Right atrium auricular region (tissue), 2 donors: ENCODE data around the gene MPLKIP. TPM values are rescaled to one million over a fixed set of nuclear protein-coding genes. Genes with fewer than 3 reads are reported as not detected.
A peak's percentile ranks its signal among the peaks of the same experiment; 100 is the strongest.
"Not testable (repeated sequence)": the region's sequence is repeated elsewhere in the genome, so short reads cannot be mapped to it uniquely, and the experiment has no call there.

Experiments
- DNase-seq: peaks from one replicate; pipeline ENCODE4 v3.0.0-alpha.2; 2019; ENCODE audit warnings: low spot score
- H3K27ac ChIP-seq, 2 donors: fragments of 200-600 bp; sonication (generic); 1 replicate in 1 of 2; 2 replicates in 1 of 2; pipeline ENCODE4 v1.5.1; 2016 to 2019
- H3K27me3 ChIP-seq, 2 donors: fragments of 200-600 bp; sonication (generic); one replicate each; pipeline versions ENCODE4 v1.5.1 to v1.6.0; 2017 to 2019
- H3K36me3 ChIP-seq: fragments of 200-600 bp; sonication (generic); one replicate; pipeline ENCODE4 v1.5.1; 2016
- H3K4me1 ChIP-seq, 2 donors: fragments of 200-600 bp; sonication (generic); one replicate each; pipeline versions ENCODE4 v1.5.1 to v1.6.0; 2017 to 2019
- H3K4me3 ChIP-seq, 2 donors: fragments of 200-600 bp; sonication (generic); 1 replicate in 1 of 2; 2 replicates in 1 of 2; pipeline ENCODE4 v1.5.1; 2017 to 2019; ENCODE audit warnings: mild to moderate bottlenecking in 1 of 2, moderate library complexity in 1 of 2
- H3K9me3 ChIP-seq, 2 donors: fragments of 200-600 bp; sonication (generic); one replicate each; pipeline ENCODE4 v1.5.1; 2019
- CTCF ChIP-seq, 2 donors: fragments of 200-600 bp; sonication (generic); IDR thresholded peaks; one replicate each; pipeline ENCODE4 v1.5.1; 2019; ENCODE audit warnings: antibody characterized with exemption in 2 of 2
- total RNA-seq, 2 donors: library from RNA; depleted of rRNA; stranded (reverse); fragments of >200 nt; gene quantifications; one replicate each; pipeline ENCODE4 v1.1.0, GENCODE V29; 2016

MPLKIP gene
- total RNA-seq, 2 donors from 2014 or later: 19.7 to 23.3 TPM

- Histone ChIP-seq H3K27me3 (no peaks in the 10 kb centered on the region), H3K4me3 (peak overlapping the region; percentile 71 to 86), H3K27ac (peak overlapping the region; percentile 85 to 91), H3K9me3 (no peaks in the 10 kb centered on the region), H3K4me1 (peaks cover 0 to 19% of the 10 kb centered on the region in 2 donors), H3K36me3 (no peaks in the 10 kb centered on the region)
- DNase-seq: no peak
- no peak for TF ChIP-seq CTCF (IDR thresholded peaks at IDR 0.05)
Observed at GRCh38 chr7:40133561-40134427, 628 bp downstream of the MPLKIP start.

- Histone ChIP-seq H3K27me3 (no peaks in the 10 kb centered on the region), H3K27ac (no peak overlapping the region), H3K4me3 (no peak overlapping the region), H3K9me3 (no peaks in the 10 kb centered on the region), H3K36me3 (no peaks in the 10 kb centered on the region), H3K4me1 (no peaks in the 10 kb centered on the region)
- no peak for TF ChIP-seq CTCF (IDR thresholded peaks at IDR 0.05)
- DNase-seq: no peak
Observed at GRCh38 chr7:40122940-40123254, 11.5 kb downstream of the MPLKIP start.

- not testable (repeated sequence) for H3K27ac ChIP-seq, H3K36me3 ChIP-seq, H3K4me1 ChIP-seq, DNase-seq, H3K4me3 ChIP-seq, H3K27me3 ChIP-seq, H3K9me3 ChIP-seq
Observed at GRCh38 chr7:40122100-40122939, 12.1 kb downstream of the MPLKIP start.

- no peak for TF ChIP-seq CTCF (IDR thresholded peaks at IDR 0.05)
- Histone ChIP-seq H3K27me3 (no peaks in the 10 kb centered on the region), H3K9me3 (no peaks in the 10 kb centered on the region)
Observed at GRCh38 chr7:40120020-40120419, 14.4 kb downstream of the MPLKIP start.

GRCh38 chr7:40118201-40118600 is 16.2 kb downstream of the MPLKIP start:
- not testable (repeated sequence) for H3K36me3 ChIP-seq, H3K4me3 ChIP-seq, DNase-seq, H3K9me3 ChIP-seq, H3K4me1 ChIP-seq, H3K27ac ChIP-seq, H3K27me3 ChIP-seq

More at GRCh38 chr7:40120020-40120419, 14.4 kb downstream of the MPLKIP start:
- no peaks in the 10 kb centered on the region for H3K36me3 ChIP-seq
- no peak overlapping the region for H3K27ac ChIP-seq
- H3K4me1 ChIP-seq: no peaks in the 10 kb centered on the region
- DNase-seq: no peak
- no peak overlapping the region for H3K4me3 ChIP-seq

GRCh38 chr7:40117199-40117598 is 17.2 kb downstream of the MPLKIP start:
- not testable (repeated sequence) for H3K4me3 ChIP-seq, H3K27ac ChIP-seq, H3K36me3 ChIP-seq, H3K9me3 ChIP-seq, DNase-seq, H3K4me1 ChIP-seq, H3K27me3 ChIP-seq

- H3K27me3 ChIP-seq: no peaks in the 10 kb centered on the region
- no peak for DNase-seq
- no peak overlapping the region for H3K27ac ChIP-seq
- no peaks in the 10 kb centered on the region for H3K4me1 ChIP-seq
- H3K4me3 ChIP-seq: no peak overlapping the region
- peaks cover 0 to 4% of the 10 kb centered on the region in 2 donors for H3K9me3 ChIP-seq
- TF ChIP-seq CTCF (IDR thresholded peaks at IDR 0.05): no peak
- no peaks in the 10 kb centered on the region for H3K36me3 ChIP-seq
Observed at GRCh38 chr7:40115936-40116335, 18.5 kb downstream of the MPLKIP start.
